ENCODE measurements around the gene RFTN1. TPM values are rescaled to one million over a fixed set of nuclear protein-coding genes. Genes with fewer than 3 reads are reported as not detected.
A peak's percentile ranks its signal among the peaks of the same experiment; 100 is the strongest.

RFTN1 gene
- total RNA-seq, 1 donor from 2014 or later, result 0.96 TPM

GRCh38 chr3:16273867-16274266 lies 239.6 kb downstream of the RFTN1 start:
- H3K4me3 Mint-ChIP-seq (ENCODE audit: low read depth), result no peak overlapping the region

GRCh38 chr3:16272588-16272987 lies 240.9 kb downstream of the RFTN1 start:
- no peaks in the 10 kb centered on the region for H3K4me1 Mint-ChIP-seq (ENCODE audit: low read depth)
- H3K9me3 Mint-ChIP-seq (ENCODE audit: low read depth), result no peaks in the 10 kb centered on the region

More at GRCh38 chr3:16273867-16274266, 239.6 kb downstream of the RFTN1 start:
- Mint-ChIP-seq H3K4me1 (ENCODE audit: low read depth) (no peaks in the 10 kb centered on the region), H3K27ac (no peak overlapping the region), H3K36me3 (ENCODE audit: insufficient read depth) (peaks cover 4% of the 10 kb centered on the region), H3K9me3 (ENCODE audit: low read depth) (no peaks in the 10 kb centered on the region), H3K27me3 (no peaks in the 10 kb centered on the region)
- no peak for DNase-seq (ENCODE audit: low spot score, unreplicated experiment)
- no peak for TF ChIP-seq CTCF (IDR thresholded peaks at IDR 0.05; ENCODE audit: unreplicated experiment)

GRCh38 chr3:16270855-16271254 lies 242.6 kb downstream of the RFTN1 start:
- peaks cover 3% of the 10 kb centered on the region for H3K36me3 Mint-ChIP-seq (ENCODE audit: insufficient read depth)
- no peak overlapping the region for H3K27ac Mint-ChIP-seq
- no peak for DNase-seq (ENCODE audit: low spot score, unreplicated experiment)
- no peaks in the 10 kb centered on the region for H3K9me3 Mint-ChIP-seq (ENCODE audit: low read depth)
- H3K4me1 Mint-ChIP-seq (ENCODE audit: low read depth), result peaks cover 11% of the 10 kb centered on the region
- no peak overlapping the region for H3K4me3 Mint-ChIP-seq (ENCODE audit: low read depth)
- no peak for TF ChIP-seq CTCF (IDR thresholded peaks at IDR 0.05; ENCODE audit: unreplicated experiment)
- no peaks in the 10 kb centered on the region for H3K27me3 Mint-ChIP-seq

More at GRCh38 chr3:16272588-16272987, 240.9 kb downstream of the RFTN1 start:
- no peaks in the 10 kb centered on the region for H3K27me3 Mint-ChIP-seq
- no peak overlapping the region for H3K27ac Mint-ChIP-seq
- no peak overlapping the region for H3K4me3 Mint-ChIP-seq (ENCODE audit: low read depth)
- DNase-seq (ENCODE audit: low spot score, unreplicated experiment), result no peak
- H3K36me3 Mint-ChIP-seq (ENCODE audit: insufficient read depth), result peaks cover 4% of the 10 kb centered on the region
- no peak for TF ChIP-seq CTCF (IDR thresholded peaks at IDR 0.05; ENCODE audit: unreplicated experiment)

GRCh38 chr3:16266714-16267113 lies 246.8 kb downstream of the RFTN1 start:
- Mint-ChIP-seq H3K27me3 (no peaks in the 10 kb centered on the region), H3K9me3 (ENCODE audit: low read depth) (no peaks in the 10 kb centered on the region), H3K4me3 (ENCODE audit: low read depth) (peak overlapping the region; percentile 35), H3K27ac (peak overlapping the region; percentile 64), H3K4me1 (ENCODE audit: low read depth) (peaks cover 24% of the 10 kb centered on the region), H3K36me3 (ENCODE audit: insufficient read depth) (peaks cover 2% of the 10 kb centered on the region)
- TF ChIP-seq CTCF (IDR thresholded peaks at IDR 0.05; ENCODE audit: unreplicated experiment), result no peak
- no peak for DNase-seq (ENCODE audit: low spot score, unreplicated experiment)

Other genes starting within 250 kb of the RFTN1 start
- gene DPH3, start 248.8 kb downstream of the RFTN1 start, total RNA-seq, result 25.1 and 27.8 TPM in 2 replicates
- gene OXNAD1, start 248.5 kb downstream of the RFTN1 start, total RNA-seq, result 17.6 and 18.5 TPM in 2 replicates
- gene DAZL, start 91.7 kb upstream of the RFTN1 start, total RNA-seq, result not detected in 2 replicates